ENCODE results near the gene DCLK1.

DCLK1 gene

GRCh38 chr13:35957996-35958395, 173.2 kb downstream of the DCLK1 start:
- Histone ChIP-seq H3K79me2 (ENCODE audit: insufficient read depth, low read depth) (no peaks in the 10 kb centered on the region), H3K27ac (no peak overlapping the region), H4K20me1 (ENCODE audit: insufficient read depth) (no peaks in the 10 kb centered on the region), H3K36me3 (ENCODE audit: insufficient read depth) (no peaks in the 10 kb centered on the region), H3K4me1 (ENCODE audit: low read depth, poor library complexity, severe bottlenecking) (no peaks in the 10 kb centered on the region), H3K4me2 (no peak overlapping the region), H3K4me3 (IDR thresholded peaks at IDR 0.05; ENCODE audit: insufficient read depth, low read depth, low read length) (no peak overlapping the region), H3K9ac (no peak overlapping the region), H2AFZ (ENCODE audit: low read depth) (no peak overlapping the region), H3K27me3 (ENCODE audit: insufficient read depth, low read depth) (no peaks in the 10 kb centered on the region)
- no peak for TF ChIP-seq CTCF (conservative IDR thresholded peaks at IDR 0.05; ENCODE audit: low read depth, low read length)

DNA sequence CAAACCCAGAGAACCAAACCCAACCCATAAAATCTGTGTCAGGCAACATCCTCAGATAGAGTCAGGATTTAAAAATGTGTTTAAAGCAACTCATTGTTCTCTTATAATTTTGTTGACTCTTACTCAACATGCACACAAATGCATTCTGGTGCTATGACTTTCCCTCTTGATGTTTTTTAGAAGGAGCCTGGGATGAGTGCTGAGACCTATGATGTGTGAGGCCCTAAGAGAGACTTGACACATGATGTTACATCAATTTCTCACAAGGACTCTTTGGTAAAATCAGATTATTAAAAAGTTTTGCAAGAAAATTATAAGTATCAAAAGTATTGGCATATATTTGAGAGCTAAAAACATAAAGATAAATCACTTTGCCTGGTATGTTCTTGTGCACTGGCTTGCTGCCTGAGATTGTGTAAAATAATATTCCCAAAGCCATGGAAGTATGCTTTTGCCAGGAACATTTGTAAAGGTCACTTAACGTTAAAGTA, 173.9 kb downstream of the DCLK1 start:
- no peak for TF ChIP-seq CTCF (conservative IDR thresholded peaks at IDR 0.05; ENCODE audit: low read depth, low read length)

GRCh38 chr13:35956074-35956473, 175.1 kb downstream of the DCLK1 start:
- H3K27me3 ChIP-seq (ENCODE audit: insufficient read depth, low read depth), result no peaks in the 10 kb centered on the region
- no peak for TF ChIP-seq CTCF (conservative IDR thresholded peaks at IDR 0.05; ENCODE audit: low read depth, low read length)
- no peaks in the 10 kb centered on the region for H3K4me1 ChIP-seq (ENCODE audit: low read depth, poor library complexity, severe bottlenecking)
- H3K4me2 ChIP-seq, result no peak overlapping the region
- no peaks in the 10 kb centered on the region for H4K20me1 ChIP-seq (ENCODE audit: insufficient read depth)
- no peak overlapping the region for H2AFZ ChIP-seq (ENCODE audit: low read depth)
- no peaks in the 10 kb centered on the region for H3K79me2 ChIP-seq (ENCODE audit: insufficient read depth, low read depth)
- no peaks in the 10 kb centered on the region for H3K36me3 ChIP-seq (ENCODE audit: insufficient read depth)
- no peak overlapping the region for H3K27ac ChIP-seq
- no peak overlapping the region for H3K4me3 ChIP-seq (IDR thresholded peaks at IDR 0.05; ENCODE audit: insufficient read depth, low read depth, low read length)
- H3K9ac ChIP-seq, result no peak overlapping the region

More for the DNA sequence above, 173.9 kb downstream of the DCLK1 start:
- Histone ChIP-seq H3K4me2 (no peak overlapping the region), H3K27me3 (ENCODE audit: insufficient read depth, low read depth) (no peaks in the 10 kb centered on the region), H3K4me1 (ENCODE audit: low read depth, poor library complexity, severe bottlenecking) (no peaks in the 10 kb centered on the region), H3K4me3 (IDR thresholded peaks at IDR 0.05; ENCODE audit: insufficient read depth, low read depth, low read length) (no peak overlapping the region), H2AFZ (ENCODE audit: low read depth) (no peak overlapping the region), H3K36me3 (ENCODE audit: insufficient read depth) (no peaks in the 10 kb centered on the region), H3K9ac (no peak overlapping the region), H3K79me2 (ENCODE audit: insufficient read depth, low read depth) (no peaks in the 10 kb centered on the region), H3K27ac (no peak overlapping the region), H4K20me1 (ENCODE audit: insufficient read depth) (no peaks in the 10 kb centered on the region)

GRCh38 chr13:35954207-35954560, 177.0 kb downstream of the DCLK1 start:
- Histone ChIP-seq H3K4me2 (no peak overlapping the region), H3K79me2 (ENCODE audit: insufficient read depth, low read depth) (no peaks in the 10 kb centered on the region), H3K36me3 (ENCODE audit: insufficient read depth) (no peaks in the 10 kb centered on the region), H3K4me1 (ENCODE audit: low read depth, poor library complexity, severe bottlenecking) (no peaks in the 10 kb centered on the region), H3K9ac (no peak overlapping the region), H3K27me3 (ENCODE audit: insufficient read depth, low read depth) (no peaks in the 10 kb centered on the region), H3K4me3 (IDR thresholded peaks at IDR 0.05; ENCODE audit: insufficient read depth, low read depth, low read length) (no peak overlapping the region), H3K27ac (no peak overlapping the region), H4K20me1 (ENCODE audit: insufficient read depth) (no peaks in the 10 kb centered on the region), H2AFZ (ENCODE audit: low read depth) (no peak overlapping the region)
- no peak for TF ChIP-seq CTCF (conservative IDR thresholded peaks at IDR 0.05; ENCODE audit: low read depth, low read length)
